Measurements from ENCODE around the gene SKIC3.

SKIC3 gene

DNA sequence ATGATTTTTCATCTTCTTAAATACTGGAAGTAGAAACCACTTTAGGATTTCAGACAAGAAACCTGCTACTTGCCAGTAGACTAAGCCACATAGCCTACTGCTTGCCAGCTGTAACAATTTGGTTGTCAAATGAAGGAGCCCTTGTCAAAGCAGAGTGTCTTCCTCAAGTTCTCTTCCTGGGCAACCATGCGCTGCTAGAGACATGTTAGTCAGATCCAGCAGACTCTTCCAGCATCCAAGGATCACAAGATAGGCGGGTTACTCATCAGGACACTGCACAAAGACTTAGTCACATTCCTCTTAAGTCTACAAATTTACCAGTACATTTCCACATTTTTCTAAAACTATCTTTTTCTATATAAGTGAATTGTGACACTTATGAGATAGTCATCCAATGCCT, 24.4 kb downstream of the SKIC3 start:
- no peak for DNase-seq (ENCODE audit: low read depth)

DNA sequence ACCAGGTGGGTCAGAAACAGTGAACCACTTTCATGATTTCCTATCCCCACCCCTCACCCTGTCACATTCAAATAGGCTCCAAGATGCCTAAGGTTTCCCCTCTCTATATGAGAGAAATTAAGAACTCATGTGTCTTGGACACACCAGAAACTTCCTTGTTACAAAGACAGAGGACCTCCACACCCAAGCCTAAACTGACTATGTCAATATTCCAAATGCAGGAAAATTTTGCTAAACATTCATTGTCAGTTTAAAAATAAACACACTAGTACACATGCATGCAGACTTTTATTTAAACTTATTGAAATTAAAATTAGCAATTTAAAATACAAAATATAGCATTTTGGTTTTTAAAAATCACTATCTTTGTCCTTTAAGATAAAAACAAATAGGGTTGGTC, 26.2 kb downstream of the SKIC3 start:
- DNase-seq (ENCODE audit: low read depth): no peak

DNA sequence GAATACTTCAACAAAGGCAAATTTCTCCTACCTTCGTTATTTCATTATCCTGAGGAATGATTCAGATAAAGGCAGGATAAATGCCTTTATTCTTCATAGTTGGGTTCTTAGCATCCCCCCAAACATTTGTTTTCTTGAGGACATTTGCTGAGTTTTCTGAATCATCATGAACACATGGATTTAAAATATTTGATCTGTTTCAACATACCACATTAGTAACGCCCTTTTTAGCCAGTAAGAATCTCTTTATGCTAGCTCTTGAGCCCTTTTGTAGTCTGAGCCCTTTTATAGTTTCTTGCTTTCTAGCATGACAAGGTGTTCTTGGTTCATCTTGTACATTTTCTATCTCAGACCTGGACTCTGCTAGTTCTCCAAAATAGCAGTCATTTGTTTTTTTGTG, 27.9 kb downstream of the SKIC3 start:
- DNase-seq (ENCODE audit: low read depth): no peak

DNA sequence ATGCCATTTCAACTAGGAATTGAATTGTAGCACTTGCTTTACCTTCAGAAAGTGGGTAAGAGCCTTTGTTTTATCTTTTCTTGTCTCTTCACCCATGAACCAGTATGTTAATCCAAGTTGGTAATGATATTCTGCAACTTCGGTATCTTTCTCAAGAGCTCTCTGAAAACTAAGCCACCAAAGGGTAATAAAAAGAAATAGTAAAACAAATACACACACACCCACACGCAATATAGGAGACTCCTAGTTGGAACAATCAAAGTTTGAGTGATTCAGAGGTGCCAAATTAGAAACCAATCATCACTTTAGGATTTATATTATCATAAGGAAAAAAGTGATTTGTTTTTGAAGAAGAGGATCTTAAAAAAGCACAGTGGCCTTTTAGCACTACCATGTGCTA, 30.4 kb downstream of the SKIC3 start:
- no peak for DNase-seq (ENCODE audit: low read depth)

DNA sequence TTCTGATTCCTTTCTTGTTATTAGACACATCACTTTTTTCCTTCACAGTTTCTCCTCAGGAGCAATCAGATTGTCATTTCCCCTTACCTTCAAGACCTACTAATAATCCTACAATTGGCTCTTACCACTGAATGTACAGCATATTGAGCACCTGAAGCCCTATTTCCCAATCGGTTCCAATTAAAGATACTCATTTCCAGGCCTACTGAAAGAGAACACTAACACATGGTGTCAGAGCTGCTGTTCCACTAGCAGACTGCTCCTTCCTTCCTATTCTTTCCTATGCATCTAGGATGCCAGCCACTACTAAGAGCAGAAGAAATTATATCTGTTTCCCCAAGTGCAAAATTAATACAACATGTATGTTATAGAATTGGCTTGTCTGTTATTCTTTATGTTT, 34.6 kb downstream of the SKIC3 start:
- DNase-seq (ENCODE audit: low read depth): no peak

DNA sequence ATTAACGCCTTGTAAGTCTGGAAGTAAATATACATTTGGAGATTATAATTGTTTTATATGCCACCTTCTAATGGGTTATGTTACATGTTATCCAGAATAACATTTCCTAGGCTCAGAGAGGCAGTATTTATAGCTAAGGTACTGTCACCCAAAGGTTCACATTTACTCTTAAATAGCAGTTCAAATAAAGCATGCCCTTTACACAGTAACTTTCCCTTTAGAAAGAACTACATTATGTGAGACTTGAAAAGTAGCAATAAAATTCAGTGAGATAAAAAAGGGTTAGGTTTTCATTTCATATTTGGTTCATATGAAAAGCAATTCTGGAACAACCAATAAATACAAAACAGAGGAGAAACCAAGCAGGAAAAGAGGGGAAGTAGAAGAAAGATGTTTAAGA, 35.1 kb downstream of the SKIC3 start:
- DNase-seq (ENCODE audit: low read depth): no peak

DNA sequence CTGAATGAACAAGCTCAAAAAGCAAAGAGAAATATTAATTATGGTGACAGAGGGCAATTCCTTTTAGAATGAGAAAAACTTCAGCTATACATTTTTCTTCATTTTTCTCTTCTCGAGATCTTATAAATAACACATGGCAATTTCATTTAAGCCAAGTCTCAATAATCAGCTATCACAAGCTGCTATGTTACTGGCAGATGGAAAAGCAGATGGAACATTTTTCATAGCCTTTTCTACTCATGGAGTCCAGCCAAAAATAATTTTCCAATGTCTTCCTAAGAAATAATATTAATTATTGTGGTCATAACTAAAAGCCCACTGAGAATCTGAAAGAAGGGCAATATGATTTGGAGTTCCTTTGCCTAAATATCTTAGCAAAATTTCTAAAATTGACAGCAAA, 35.6 kb downstream of the SKIC3 start:
- no peak for DNase-seq (ENCODE audit: low read depth)

DNA sequence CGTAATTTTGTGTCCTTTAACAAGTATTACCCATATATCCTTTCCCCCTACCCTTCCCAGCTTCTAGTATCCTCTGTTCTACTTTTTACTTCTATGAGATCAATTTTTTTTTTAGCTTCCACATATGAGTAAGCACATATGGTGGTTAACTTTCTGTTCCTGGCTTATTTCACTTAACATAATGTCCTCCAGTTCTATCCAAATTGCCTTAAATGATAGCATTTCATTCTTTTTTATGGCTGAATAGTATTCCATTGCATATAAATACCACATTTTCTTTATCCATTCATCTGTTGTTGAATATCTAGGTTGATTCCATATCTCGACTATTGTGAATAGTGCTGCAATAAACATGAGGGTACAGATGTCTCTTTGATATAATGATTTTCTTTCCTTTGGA, 36.4 kb downstream of the SKIC3 start:
- no peak for DNase-seq (ENCODE audit: low read depth)

DNA sequence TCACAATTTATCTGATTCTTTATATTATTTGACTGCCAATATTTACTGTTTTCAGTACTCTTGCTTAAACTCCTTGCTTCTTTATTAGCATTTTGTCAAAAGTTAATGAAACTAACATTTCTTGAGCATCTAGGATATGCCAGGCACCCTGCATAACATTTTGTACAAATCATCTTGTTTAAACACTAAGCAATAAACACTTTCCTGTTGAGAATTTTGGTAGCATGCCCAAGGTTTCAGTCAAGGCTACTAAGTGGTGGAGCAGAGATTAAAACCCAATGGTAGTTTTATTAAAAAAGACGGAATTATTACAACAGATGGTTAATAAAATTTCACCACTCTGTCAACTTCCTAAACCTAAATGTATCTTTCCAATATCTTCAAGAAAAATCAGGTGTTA, 43.2 kb downstream of the SKIC3 start:
- no peak for DNase-seq (ENCODE audit: low read depth)

DNA sequence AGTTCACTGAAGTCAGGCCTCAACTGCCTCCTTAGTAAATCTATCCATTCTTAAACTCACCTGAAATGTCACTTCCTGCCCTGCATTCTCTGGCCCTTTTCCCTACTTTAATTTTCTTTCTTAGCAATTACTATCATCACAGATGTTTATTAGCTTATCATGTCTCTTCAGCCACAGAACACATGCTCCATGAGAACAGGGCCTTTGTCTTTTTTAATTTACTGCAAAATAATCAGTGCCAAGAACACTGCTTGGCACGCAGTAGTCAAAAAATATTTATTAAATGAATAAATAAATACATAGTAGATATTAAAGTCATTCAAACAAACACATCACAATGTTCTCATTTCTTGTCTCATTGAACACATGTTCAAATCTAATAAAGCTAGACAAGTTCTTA, 46.2 kb downstream of the SKIC3 start:
- DNase-seq (ENCODE audit: low read depth): no peak

Data from activated gamma-delta T cell treated with anti-CD3 and anti-CD28 coated beads, Interleukin-2, amount 50 U/mL, for 16 hours (primary cell).